CD4-positive, alpha-beta T cell treated with Interferon alpha-2 for 1 hour (primary cell): Measurements from ENCODE around the gene THRB.

ENCODE experiments used
- DNase-seq, 2 donors: peaks; one replicate each; pipeline ENCODE4 v3.0.0-alpha.2; 2020 to 2022

THRB gene

GRCh38 chr3:24161841-24162240, 332.8 kb downstream of the THRB start:
- DNase-seq: no peak

DNA sequence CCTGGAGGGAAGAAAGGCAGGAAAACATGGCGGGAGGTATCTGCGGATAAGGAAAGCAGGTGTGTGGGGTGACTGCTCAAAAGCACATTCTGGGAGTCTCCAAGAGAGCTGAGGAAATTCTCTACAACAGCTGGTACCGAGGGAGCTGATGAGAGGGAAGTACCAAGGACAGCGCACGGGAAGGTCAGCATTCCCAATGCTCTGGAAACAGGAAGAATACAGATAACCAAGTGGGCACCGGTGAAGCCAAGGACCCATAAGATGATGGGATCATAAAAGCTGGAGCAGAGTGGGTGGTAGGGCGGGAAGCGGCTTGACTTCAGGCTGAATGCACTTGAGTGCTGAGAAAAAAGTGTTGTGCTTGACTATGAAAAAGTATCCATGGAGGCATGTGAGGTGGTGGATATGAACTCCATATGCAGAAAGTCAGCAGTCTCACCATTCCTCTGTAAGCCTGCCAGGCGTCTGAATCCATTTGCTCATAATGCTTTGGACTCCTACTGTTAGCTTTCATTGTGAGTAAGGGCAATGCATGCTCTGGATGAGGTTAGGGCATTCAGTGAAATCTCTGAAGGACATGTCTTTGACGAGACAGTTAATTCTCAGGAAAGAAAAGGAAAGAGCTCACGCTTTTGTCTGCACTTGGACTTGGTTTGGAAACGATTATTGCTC, 334.1 kb downstream of the THRB start:
- DNase-seq: no peak

- DNase-seq: no peak
Observed at GRCh38 chr3:24158761-24159454, 335.7 kb downstream of the THRB start.

DNA sequence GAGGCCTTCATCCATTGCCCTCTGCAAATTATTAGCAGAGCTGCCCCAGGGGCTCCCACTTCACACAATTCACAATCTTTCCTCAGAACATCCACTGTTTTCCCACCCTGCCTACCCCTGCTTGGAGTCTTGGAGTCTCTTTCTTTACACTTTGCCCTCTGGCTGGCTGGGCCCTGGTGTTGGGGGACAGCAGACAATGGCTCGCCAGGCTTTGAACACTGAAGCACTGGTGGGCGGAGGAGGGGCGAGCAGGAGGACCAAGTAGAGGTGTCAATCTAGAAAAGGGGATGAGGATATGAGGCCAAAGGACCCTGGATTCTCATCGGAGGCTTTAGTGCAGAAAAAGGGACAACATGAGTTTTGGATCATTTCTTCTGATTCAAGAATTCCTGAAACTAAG, 337.5 kb downstream of the THRB start:
- no peak for DNase-seq

- no peak for DNase-seq
Observed at GRCh38 chr3:24156466-24156865, 338.2 kb downstream of the THRB start.

- no peak for DNase-seq
Observed at GRCh38 chr3:24155276-24155675, 339.4 kb downstream of the THRB start.

DNA sequence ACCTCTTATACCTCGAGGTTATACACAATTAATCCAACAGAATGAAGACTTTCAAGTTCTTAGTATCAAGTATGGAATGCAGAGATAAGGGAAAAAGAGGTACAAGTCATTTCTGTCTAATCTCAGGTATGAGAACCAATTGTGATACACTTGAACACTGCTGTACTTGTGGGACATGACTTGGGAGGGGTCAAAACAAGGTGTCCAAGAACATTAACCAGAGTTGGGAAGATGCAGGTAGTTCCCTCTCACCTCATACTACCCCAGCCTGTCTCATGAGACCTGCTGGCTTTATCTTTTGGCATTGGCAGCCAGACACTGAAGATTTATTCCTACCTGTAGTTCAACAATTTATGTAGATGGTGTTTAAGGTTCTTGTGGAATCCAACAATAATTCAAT, 339.9 kb downstream of the THRB start:
- no peak for DNase-seq

DNA sequence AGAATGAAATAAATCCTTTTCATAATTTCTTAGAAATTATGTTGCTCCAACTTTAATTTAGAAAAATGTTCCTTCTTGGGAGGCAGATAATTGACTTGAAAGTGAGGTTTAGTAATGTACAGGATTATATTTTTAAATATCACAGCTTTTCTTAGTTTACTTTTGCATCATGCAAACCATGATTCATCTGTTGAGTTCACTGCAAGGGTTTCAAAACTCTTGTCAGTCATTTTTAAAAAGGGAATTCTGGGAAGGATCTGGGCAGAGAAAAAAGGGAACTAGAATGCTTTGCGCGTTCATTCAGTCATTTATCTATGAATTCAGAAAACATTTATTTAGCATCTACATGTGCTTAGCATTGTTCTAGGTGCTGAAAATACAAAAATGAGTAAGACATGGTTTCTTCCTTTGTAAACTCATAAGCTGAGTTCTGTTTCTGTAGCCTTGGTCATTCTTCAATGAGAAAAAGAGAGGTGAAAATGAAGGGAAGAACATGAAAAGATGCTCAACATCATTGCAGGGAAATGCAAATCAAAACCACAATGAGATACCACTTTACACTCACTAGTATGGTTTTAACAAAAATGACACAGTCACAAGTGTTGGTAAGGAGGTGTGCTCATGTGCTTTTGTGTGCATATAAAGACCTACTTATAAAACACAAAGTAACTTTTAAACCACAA, 340.5 kb downstream of the THRB start:
- DNase-seq: no peak

DNA sequence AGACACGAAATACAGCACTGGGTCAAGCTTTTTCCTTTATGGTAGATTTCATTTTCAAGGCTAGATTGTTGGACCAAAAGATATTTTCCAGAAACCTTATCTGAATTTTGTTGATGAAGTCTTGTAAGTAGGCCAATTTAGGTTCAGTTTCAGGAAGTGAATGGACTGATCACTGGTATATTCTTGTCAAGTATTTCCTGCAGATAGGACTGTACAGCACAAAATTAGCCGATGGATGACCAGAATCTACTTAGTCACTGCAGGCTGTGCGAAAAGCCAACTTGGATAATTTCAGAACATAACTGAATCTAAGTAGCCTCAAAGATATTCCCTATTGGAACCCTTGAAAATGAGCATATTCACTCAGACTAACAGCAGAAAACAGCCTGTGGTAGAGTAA, 343.1 kb downstream of the THRB start:
- no peak for DNase-seq

GRCh38 chr3:24149032-24149431, 345.6 kb downstream of the THRB start:
- no peak for DNase-seq

- DNase-seq: no peak
Observed at GRCh38 chr3:24145981-24146822, 348.4 kb downstream of the THRB start.

DNA sequence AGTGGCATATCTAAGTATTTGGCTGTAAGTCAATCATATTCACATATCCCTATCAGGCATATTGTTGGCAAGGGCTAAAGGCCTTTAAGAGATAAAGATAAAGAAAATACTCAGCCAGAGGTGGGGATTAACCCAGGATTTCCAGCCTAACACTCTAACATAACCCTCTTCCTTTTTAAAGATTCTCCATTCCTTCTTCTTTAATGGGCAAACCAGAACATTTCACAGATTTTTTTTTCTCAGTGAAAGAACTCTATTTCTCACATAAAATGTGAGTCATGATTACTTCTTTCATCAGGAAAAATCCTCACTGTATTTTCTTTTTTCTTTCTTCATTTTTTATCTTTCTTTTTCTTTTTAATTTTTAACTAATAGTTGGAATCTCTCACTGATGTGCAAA, 349.2 kb downstream of the THRB start:
- no peak for DNase-seq

DNA sequence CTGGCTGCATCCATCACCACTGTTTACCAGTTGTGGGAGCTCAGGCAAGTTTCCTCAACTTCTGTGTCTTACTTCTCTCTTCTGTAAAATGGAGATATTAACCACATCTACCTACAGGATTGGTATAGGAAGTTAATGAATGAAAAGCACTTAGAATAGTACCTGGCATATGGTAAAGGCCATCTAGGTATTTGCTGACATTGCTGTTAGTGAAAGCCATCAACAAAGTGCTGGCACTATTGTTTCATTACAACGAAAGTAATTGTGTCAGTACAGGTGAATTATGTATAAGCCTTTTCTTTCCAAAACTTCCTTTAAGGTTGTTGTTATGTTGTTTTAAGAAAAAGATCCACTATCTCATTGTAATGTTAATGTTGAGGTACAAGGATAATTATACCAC, 352.5 kb downstream of the THRB start:
- DNase-seq: no peak

- DNase-seq: no peak
Observed at GRCh38 chr3:24141548-24141947, 353.1 kb downstream of the THRB start.

DNA sequence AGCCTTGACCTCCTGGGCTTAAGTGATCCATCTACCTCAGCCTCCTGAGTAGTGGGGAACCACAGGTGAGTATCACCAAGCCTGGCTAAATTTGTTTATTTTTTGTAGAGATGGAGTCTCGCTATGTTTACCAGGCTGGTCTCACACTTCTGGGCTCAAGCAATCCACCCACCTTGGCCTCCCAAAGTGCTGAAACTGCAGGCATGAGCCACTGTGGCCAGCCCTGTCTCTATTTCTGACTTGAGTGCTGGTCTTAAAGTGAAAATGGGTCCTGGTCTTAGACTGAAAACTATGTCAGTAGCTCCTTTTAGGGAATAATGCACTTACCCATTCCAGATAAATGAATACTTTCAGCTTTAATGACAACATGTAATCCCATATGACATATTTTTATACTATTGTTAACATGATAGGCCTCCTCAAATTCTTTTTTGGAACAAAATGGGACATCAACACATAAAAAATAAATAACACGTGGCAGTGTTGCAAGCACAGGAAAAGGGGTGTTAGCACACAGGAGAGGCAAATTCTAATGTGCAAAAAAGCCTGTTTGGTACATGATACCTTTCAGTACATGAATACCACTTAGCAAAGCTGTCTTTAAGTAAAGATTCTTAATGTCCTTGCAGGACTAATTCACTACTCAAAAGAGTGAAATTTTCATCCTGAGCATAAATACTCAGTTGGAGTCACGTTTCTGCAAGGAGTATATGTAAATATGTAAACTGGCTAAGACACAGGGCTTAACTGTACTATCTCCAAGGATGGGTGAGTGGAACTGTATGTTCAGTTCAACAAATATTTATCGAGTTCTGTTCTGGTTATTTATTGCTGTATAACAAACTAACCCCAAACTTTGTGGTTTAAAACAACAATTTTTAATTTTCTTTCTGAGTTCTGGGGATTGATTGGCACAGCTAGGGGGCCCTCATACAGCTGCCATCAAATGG, 354.9 kb downstream of the THRB start:
- DNase-seq: no peak

DNA sequence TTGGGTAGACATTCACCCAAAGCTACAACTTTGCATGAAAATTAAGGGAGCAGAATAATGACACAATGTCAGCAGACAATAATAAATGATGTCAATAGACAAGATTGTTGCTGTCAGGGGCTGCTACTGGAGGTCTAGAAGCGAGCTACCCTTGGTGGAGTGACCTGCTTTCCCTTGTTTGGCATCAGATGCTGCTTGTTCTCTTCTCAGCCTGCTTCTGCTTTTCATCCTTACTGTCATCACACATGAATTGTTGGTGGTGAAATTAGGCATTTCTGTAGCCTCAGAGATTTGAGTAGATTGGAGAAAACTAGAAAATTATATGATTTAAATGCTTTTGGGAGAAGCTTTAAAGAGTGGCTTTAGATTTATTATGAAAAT, 355.8 kb downstream of the THRB start:
- no peak for DNase-seq

- DNase-seq: no peak
Observed at GRCh38 chr3:24137958-24138875, 356.4 kb downstream of the THRB start.

GRCh38 chr3:24137334-24137733, 357.3 kb downstream of the THRB start:
- DNase-seq: no peak

DNA sequence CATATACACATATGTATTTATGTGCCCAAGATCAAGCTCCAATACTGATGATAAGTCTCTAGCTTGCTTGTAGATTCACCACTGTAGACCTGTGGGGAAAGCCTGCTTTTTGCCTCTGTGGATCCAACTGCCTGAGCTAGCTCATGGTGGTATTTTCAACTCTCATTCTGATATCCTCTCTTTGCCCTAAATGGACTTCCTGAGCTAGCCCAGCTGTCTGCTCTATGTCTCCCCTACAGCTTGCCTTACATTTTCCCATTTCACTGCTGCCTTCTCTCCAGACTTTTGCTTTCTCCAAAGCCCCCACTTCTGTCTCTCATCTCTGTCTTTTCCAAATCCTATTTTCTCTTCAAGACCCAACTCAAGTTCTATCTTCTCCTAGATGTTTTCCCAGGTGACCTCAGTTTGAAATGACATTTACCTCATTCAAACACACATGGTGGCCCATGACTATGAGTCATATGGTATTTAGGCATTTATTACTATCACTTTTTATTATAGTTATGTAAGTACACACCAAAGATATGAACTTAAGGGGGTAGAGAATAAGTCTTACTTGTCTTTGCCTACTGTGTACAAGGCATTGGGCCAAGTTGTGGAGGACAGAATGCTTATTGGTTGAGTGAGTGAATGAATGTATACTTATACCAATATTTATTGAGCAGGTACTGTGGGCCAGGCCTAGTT, 357.9 kb downstream of the THRB start:
- DNase-seq: no peak

DNA sequence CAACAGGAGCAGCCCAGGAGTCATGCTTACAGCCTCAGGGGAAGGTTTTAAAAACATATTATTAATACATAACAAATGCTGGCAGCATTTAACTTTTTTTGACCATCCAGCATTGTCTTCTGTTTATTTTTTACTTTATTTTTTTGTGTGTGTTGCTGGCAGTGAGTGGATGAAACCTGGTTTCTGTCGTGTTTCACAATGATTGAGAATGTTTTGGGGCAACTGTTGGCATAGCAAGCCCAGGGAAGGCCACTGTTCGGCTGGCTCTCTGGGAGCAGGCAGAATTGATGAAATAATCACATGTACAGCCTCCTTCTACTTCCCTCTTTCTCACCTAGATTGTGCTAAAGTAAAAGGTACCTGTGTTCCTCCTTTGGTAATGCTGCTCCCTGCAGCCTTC, 359.4 kb downstream of the THRB start:
- DNase-seq: no peak
